ENCODE measurements around the gene ARSD.
"Not testable (repeated sequence)": the region's sequence is repeated elsewhere in the genome, so short reads cannot be mapped to it uniquely, and the experiment has no call there.

Gene ARSD

GRCh38 chrX:2890536-2891460 lies 38.3 kb downstream of the ARSD start:
- DNase-seq: not testable (repeated sequence)

GRCh38 chrX:2889706-2890490 lies 39.2 kb downstream of the ARSD start:
- not testable (repeated sequence) for DNase-seq

GRCh38 chrX:2889045-2889605 lies 40.0 kb downstream of the ARSD start:
- no peak for DNase-seq

- no peak for DNase-seq
Observed at GRCh38 chrX:2888309-2888708, 40.8 kb downstream of the ARSD start.

GRCh38 chrX:2883770-2884169 lies 45.4 kb downstream of the ARSD start:
- DNase-seq: no peak

- no peak for DNase-seq
Observed at GRCh38 chrX:2879670-2880069, 49.5 kb downstream of the ARSD start.

GRCh38 chrX:2878563-2878962 lies 50.6 kb downstream of the ARSD start:
- no peak for DNase-seq

- no peak for DNase-seq
Observed at GRCh38 chrX:2875798-2876399, 53.2 kb downstream of the ARSD start.

- no peak for DNase-seq
Observed at GRCh38 chrX:2875136-2875481, 54.0 kb downstream of the ARSD start.

- no peak for DNase-seq
Observed at GRCh38 chrX:2874222-2875135, 54.7 kb downstream of the ARSD start.

- DNase-seq: no peak
Observed at GRCh38 chrX:2872671-2873277, 56.4 kb downstream of the ARSD start.

GRCh38 chrX:2871831-2872230 lies 57.3 kb downstream of the ARSD start:
- DNase-seq: no peak

GRCh38 chrX:2870650-2871049 lies 58.5 kb downstream of the ARSD start:
- DNase-seq: no peak

GRCh38 chrX:2867206-2867605 lies 61.9 kb downstream of the ARSD start:
- no peak for DNase-seq

- no peak for DNase-seq
Observed at GRCh38 chrX:2863646-2864045, 65.5 kb downstream of the ARSD start.

GRCh38 chrX:2862404-2862803 lies 66.7 kb downstream of the ARSD start:
- DNase-seq: no peak

- no peak for DNase-seq
Observed at GRCh38 chrX:2859197-2859797, 69.8 kb downstream of the ARSD start.

GRCh38 chrX:2857566-2857965 lies 71.6 kb downstream of the ARSD start:
- no peak for DNase-seq

- no peak for DNase-seq
Observed at GRCh38 chrX:2855761-2856160, 73.4 kb downstream of the ARSD start.

GRCh38 chrX:2854918-2855317 lies 74.2 kb downstream of the ARSD start:
- no peak for DNase-seq

Data from CD4-positive, alpha-beta T cell treated with Interleukin-12 subunit alpha and Interleukin-12 subunit beta, for 1 hour (primary cell).